GM23338 (cell line): Measurements from ENCODE around the gene HTRA1. TPM values are rescaled to one million over a fixed set of nuclear protein-coding genes. Genes with fewer than 3 reads are reported as not detected.

Experiments used
- ATAC-seq: fragments of 200-7000 bp; cut with Tn5 transposase; 3 replicates; pipeline ENCODE4 v1.9.1; 2020
- DNase-seq: peaks from one replicate; pipeline ENCODE4 v3.0.0-alpha.2; 2015; ENCODE audit warnings: low spot score
- H2AFZ ChIP-seq: fragments of 200-600 bp; sonication (generic); 2 replicates; pipeline ENCODE4 v1.8.0; 2016; ENCODE audit warnings: antibody characterized with exemption, mild to moderate bottlenecking, moderate library complexity
- H3F3A ChIP-seq: fragments of 200-600 bp; sonication (generic); replicated peaks from 2 replicates; pipeline ENCODE4 v1.8.0; 2017; ENCODE audit warnings: antibody characterized with exemption, mixed run types, low read depth
- H3K27ac ChIP-seq: fragments of 200-600 bp; sonication (generic); 2 replicates; pipeline ENCODE4 v1.6.1; 2016; ENCODE audit warnings: low read depth
- H3K27me3 ChIP-seq: fragments of 200-600 bp; sonication (generic); 2 replicates; pipeline ENCODE4 v1.8.0; 2016; ENCODE audit warnings: mild to moderate bottlenecking, mixed run types, moderate library complexity; ENCODE audit not compliant: insufficient read depth
- H3K36me3 ChIP-seq: fragments of 200-600 bp; sonication (generic); 2 replicates; pipeline ENCODE4 v1.8.0; 2016; ENCODE audit warnings: mild to moderate bottlenecking; ENCODE audit not compliant: insufficient read depth
- H3K4me1 ChIP-seq: fragments of 200-600 bp; sonication (generic); 2 replicates; pipeline ENCODE4 v1.8.0; 2016; ENCODE audit warnings: mild to moderate bottlenecking, moderate library complexity; ENCODE audit not compliant: insufficient read depth
- H3K4me2 ChIP-seq: fragments of 200-600 bp; sonication (generic); 2 replicates; pipeline ENCODE4 v1.7.1; 2017; ENCODE audit warnings: mixed run types
- H3K4me3 ChIP-seq: fragments of 200-600 bp; sonication (generic); 2 replicates; pipeline ENCODE4 v1.6.1; 2016; ENCODE audit warnings: mixed run types
- H3K79me2 ChIP-seq: fragments of 200-600 bp; sonication (generic); replicated peaks from 2 replicates; pipeline ENCODE4 v1.8.0; 2017; ENCODE audit warnings: mild to moderate bottlenecking; ENCODE audit not compliant: insufficient read depth
- H3K9me2 ChIP-seq: fragments of 200-600 bp; sonication (generic); 2 replicates; pipeline ENCODE4 v1.8.0; 2017; ENCODE audit not compliant: insufficient read depth
- H4K20me1 ChIP-seq: fragments of 200-600 bp; sonication (generic); replicated peaks from 2 replicates; pipeline ENCODE4 v1.8.0; 2017; ENCODE audit warnings: mild to moderate bottlenecking; ENCODE audit not compliant: insufficient read depth
- H3K27ac Mint-ChIP-seq: 2 replicates; pipeline ENCODE4 v1.8.0; 2020; ENCODE audit warnings: inconsistent platforms, mild to moderate bottlenecking, moderate library complexity, mixed read lengths
- H3K27me3 Mint-ChIP-seq: 3 replicates; pipeline ENCODE4 v1.8.0; 2022; ENCODE audit warnings: low read depth, mild to moderate bottlenecking, moderate library complexity, mixed read lengths, inconsistent platforms; ENCODE audit not compliant: insufficient read depth, poor library complexity
- H3K36me3 Mint-ChIP-seq: 3 replicates; pipeline ENCODE4 v1.8.0; 2021; ENCODE audit warnings: low read depth, mild to moderate bottlenecking, inconsistent platforms, moderate library complexity, mixed read lengths
- H3K4me1 Mint-ChIP-seq: 3 replicates; pipeline ENCODE4 v1.8.0; 2020; ENCODE audit warnings: mild to moderate bottlenecking, inconsistent platforms, mixed read lengths
- H3K4me3 Mint-ChIP-seq: 3 replicates; pipeline ENCODE4 v1.8.0; 2021; ENCODE audit warnings: moderate library complexity, mild to moderate bottlenecking, inconsistent platforms, mixed read lengths
- H3K9me3 Mint-ChIP-seq: 3 replicates; pipeline ENCODE4 v1.8.0; 2020; ENCODE audit warnings: moderate library complexity, mild to moderate bottlenecking, inconsistent platforms, mixed read lengths
- CREB1 ChIP-seq: fragments of 250-450 bp; sonication (Bioruptor Pico); IDR thresholded peaks from 2 replicates; pipeline ENCODE4 v1.5.0; 2020; ENCODE audit warnings: low read depth, mild to moderate bottlenecking, moderate library complexity
- EZH2 ChIP-seq: fragments of 200-600 bp; sonication (generic); IDR thresholded peaks from one replicate; pipeline ENCODE4 v1.8.0; 2017; ENCODE audit warnings: antibody characterized with exemption, mild to moderate bottlenecking, low read depth; ENCODE audit not compliant: unreplicated experiment
- EZH2phosphoT487 ChIP-seq: fragments of 200-600 bp; sonication (generic); IDR thresholded peaks from one replicate; pipeline ENCODE4 v1.8.1; 2018; ENCODE audit warnings: antibody characterized with exemption; ENCODE audit not compliant: unreplicated experiment
- JUNB ChIP-seq: IDR thresholded peaks from one replicate; pipeline ENCODE4 v1.6.1; 2016; ENCODE audit warnings: antibody characterized with exemption; ENCODE audit not compliant: unreplicated experiment
- NANOG ChIP-seq: IDR thresholded peaks from 2 replicates; pipeline ENCODE4 v1.6.1; 2016; ENCODE audit warnings: antibody characterized with exemption, borderline replicate concordance
- POLR2AphosphoS5 ChIP-seq: IDR thresholded peaks from 2 replicates; pipeline ENCODE4 v1.6.1; 2016; ENCODE audit warnings: antibody characterized with exemption, low read depth
- STAT1 ChIP-seq: IDR thresholded peaks from one replicate; pipeline ENCODE4 v1.6.1; 2016; ENCODE audit warnings: antibody characterized with exemption; ENCODE audit not compliant: unreplicated experiment
- ZNF114 ChIP-seq: fragments of 250-450 bp; sonication (Bioruptor Pico); IDR thresholded peaks from 2 replicates; pipeline ENCODE4 v1.5.0; 2020; ENCODE audit warnings: mild to moderate bottlenecking, moderate library complexity
- ZNF331 ChIP-seq: fragments of 250-450 bp; sonication (Bioruptor Pico); IDR thresholded peaks from 2 replicates; pipeline ENCODE4 v1.5.0; 2020; ENCODE audit warnings: low read depth, mild to moderate bottlenecking, moderate library complexity
- polyA plus RNA-seq: library from polyadenylated mRNA; unstranded; fragments of >200 nt; fragmentation: Nextera tagmentation; extraction: Ambion mirVana; gene quantifications from 2 replicates; pipeline ENCODE4 v1.2.1, GENCODE V29; 2016
- total RNA-seq: library from RNA; depleted of rRNA; stranded (reverse); fragments of >200 nt; shearing (Covaris generic); gene quantifications from 2 replicates; pipeline ENCODE4 v1.2.3, GENCODE V29; 2014
- TF ChIP-seq, protein P1 (sequence below): fragments of 250-450 bp; sonication (Bioruptor Pico); IDR thresholded peaks from 2 replicates; pipeline ENCODE4 v1.5.0; 2020; ENCODE audit warnings: mild to moderate bottlenecking, moderate library complexity
- TF ChIP-seq, protein P2 (sequence below): IDR thresholded peaks from 2 replicates; pipeline ENCODE4 v1.6.1; 2016; ENCODE audit warnings: antibody characterized with exemption
- TF ChIP-seq, protein P3 (sequence below), 2 experiments: fragments of 200-600 bp in 1 of 2; sonication (generic) in 1 of 2; conservative IDR thresholded peaks; 2 replicates each; pipeline versions ENCODE4 v1.5.1 to v1.6.1; 2016 to 2017; ENCODE audit warnings: antibody characterized with exemption in 2 of 2, low read depth in 2 of 2, mild to moderate bottlenecking in 2 of 2, moderate library complexity in 1 of 2
- TF ChIP-seq, protein P4 (sequence below): IDR thresholded peaks from one replicate; pipeline ENCODE4 v1.6.1; 2018; ENCODE audit warnings: antibody characterized with exemption; ENCODE audit not compliant: unreplicated experiment

HTRA1 gene
- total and polyA plus RNA-seq, 2 experiments from 2014 or later: 8.1 to 16.1 TPM

DNA sequence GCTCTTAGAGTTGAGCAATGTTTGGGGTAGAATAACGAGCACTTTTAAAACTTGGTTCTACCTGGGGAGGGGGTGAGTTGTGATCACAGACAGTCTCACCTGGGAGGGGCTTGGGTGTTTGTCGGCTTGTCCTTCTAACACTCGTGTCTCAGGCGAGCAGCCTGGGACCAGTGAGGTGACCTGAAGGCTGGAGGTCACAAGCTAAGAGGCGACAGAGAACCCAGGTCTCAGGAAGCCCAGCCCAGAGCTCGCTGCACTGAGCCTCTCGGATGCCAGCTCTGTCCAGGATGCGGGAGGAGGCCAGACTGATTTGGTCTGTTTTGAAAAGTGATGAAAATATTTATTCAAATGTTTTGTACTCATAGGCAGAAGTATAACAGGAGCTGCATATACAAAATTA is 11.8 kb downstream of the HTRA1 start:
- Histone ChIP-seq H3K36me3 (no peaks in the 10 kb centered on the region), H3K4me3 (no peak overlapping the region), H4K20me1 (no peaks in the 10 kb centered on the region; the same call in 1 of the 2 replicates), H3F3A (0 out of 2 replicates have a peak, but pooled peaks cover 4% of the 10 kb centered on the region), H2AFZ (no peak overlapping the region), H3K27ac (no peak overlapping the region), H3K4me1 (peaks cover 36% of the 10 kb centered on the region), H3K79me2 (no peaks in the 10 kb centered on the region), H3K9me2 (no peaks in the 10 kb centered on the region), H3K4me2 (no peak overlapping the region), H3K27me3 (no peaks in the 10 kb centered on the region)
- TF ChIP-seq NANOG: no peak
- TF ChIP-seq, protein P1, sequence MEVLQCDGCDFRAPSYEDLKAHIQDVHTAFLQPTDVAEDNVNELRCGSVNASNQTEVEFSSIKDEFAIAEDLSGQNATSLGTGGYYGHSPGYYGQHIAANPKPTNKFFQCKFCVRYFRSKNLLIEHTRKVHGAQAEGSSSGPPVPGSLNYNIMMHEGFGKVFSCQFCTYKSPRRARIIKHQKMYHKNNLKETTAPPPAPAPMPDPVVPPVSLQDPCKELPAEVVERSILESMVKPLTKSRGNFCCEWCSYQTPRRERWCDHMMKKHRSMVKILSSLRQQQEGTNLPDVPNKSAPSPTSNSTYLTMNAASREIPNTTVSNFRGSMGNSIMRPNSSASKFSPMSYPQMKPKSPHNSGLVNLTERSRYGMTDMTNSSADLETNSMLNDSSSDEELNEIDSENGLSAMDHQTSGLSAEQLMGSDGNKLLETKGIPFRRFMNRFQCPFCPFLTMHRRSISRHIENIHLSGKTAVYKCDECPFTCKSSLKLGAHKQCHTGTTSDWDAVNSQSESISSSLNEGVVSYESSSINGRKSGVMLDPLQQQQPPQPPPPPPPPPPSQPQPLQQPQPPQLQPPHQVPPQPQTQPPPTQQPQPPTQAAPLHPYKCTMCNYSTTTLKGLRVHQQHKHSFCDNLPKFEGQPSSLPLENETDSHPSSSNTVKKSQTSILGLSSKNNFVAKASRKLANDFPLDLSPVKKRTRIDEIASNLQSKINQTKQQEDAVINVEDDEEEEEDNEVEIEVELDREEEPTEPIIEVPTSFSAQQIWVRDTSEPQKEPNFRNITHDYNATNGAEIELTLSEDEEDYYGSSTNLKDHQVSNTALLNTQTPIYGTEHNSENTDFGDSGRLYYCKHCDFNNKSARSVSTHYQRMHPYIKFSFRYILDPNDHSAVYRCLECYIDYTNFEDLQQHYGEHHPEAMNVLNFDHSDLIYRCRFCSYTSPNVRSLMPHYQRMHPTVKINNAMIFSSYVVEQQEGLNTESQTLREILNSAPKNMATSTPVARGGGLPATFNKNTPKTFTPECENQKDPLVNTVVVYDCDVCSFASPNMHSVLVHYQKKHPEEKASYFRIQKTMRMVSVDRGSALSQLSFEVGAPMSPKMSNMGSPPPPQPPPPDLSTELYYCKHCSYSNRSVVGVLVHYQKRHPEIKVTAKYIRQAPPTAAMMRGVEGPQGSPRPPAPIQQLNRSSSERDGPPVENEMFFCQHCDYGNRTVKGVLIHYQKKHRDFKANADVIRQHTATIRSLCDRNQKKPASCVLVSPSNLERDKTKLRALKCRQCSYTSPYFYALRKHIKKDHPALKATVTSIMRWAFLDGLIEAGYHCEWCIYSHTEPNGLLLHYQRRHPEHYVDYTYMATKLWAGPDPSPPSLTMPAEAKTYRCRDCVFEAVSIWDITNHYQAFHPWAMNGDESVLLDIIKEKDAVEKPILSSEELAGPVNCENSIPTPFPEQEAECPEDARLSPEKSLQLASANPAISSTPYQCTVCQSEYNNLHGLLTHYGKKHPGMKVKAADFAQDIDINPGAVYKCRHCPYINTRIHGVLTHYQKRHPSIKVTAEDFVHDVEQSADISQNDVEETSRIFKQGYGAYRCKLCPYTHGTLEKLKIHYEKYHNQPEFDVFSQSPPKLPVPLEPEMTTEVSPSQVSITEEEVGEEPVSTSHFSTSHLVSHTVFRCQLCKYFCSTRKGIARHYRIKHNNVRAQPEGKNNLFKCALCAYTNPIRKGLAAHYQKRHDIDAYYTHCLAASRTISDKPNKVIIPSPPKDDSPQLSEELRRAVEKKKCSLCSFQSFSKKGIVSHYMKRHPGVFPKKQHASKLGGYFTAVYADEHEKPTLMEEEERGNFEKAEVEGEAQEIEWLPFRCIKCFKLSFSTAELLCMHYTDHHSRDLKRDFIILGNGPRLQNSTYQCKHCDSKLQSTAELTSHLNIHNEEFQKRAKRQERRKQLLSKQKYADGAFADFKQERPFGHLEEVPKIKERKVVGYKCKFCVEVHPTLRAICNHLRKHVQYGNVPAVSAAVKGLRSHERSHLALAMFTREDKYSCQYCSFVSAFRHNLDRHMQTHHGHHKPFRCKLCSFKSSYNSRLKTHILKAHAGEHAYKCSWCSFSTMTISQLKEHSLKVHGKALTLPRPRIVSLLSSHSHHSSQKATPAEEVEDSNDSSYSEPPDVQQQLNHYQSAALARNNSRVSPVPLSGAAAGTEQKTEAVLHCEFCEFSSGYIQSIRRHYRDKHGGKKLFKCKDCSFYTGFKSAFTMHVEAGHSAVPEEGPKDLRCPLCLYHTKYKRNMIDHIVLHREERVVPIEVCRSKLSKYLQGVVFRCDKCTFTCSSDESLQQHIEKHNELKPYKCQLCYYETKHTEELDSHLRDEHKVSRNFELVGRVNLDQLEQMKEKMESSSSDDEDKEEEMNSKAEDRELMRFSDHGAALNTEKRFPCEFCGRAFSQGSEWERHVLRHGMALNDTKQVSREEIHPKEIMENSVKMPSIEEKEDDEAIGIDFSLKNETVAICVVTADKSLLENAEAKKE (CRISPR knock-in tag): no peak
- TF ChIP-seq, protein P2, sequence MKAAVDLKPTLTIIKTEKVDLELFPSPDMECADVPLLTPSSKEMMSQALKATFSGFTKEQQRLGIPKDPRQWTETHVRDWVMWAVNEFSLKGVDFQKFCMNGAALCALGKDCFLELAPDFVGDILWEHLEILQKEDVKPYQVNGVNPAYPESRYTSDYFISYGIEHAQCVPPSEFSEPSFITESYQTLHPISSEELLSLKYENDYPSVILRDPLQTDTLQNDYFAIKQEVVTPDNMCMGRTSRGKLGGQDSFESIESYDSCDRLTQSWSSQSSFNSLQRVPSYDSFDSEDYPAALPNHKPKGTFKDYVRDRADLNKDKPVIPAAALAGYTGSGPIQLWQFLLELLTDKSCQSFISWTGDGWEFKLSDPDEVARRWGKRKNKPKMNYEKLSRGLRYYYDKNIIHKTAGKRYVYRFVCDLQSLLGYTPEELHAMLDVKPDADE: no peak
- TF ChIP-seq EZH2: no peak
- TF ChIP-seq POLR2AphosphoS5: no peak
- TF ChIP-seq ZNF331 (CRISPR knock-in tag): no peak
- TF ChIP-seq, protein P3, sequence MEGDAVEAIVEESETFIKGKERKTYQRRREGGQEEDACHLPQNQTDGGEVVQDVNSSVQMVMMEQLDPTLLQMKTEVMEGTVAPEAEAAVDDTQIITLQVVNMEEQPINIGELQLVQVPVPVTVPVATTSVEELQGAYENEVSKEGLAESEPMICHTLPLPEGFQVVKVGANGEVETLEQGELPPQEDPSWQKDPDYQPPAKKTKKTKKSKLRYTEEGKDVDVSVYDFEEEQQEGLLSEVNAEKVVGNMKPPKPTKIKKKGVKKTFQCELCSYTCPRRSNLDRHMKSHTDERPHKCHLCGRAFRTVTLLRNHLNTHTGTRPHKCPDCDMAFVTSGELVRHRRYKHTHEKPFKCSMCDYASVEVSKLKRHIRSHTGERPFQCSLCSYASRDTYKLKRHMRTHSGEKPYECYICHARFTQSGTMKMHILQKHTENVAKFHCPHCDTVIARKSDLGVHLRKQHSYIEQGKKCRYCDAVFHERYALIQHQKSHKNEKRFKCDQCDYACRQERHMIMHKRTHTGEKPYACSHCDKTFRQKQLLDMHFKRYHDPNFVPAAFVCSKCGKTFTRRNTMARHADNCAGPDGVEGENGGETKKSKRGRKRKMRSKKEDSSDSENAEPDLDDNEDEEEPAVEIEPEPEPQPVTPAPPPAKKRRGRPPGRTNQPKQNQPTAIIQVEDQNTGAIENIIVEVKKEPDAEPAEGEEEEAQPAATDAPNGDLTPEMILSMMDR (conservative IDR thresholded peaks at IDR 0.05; ENCODE audit: low read depth in 2 of 2): no peak
- TF ChIP-seq EZH2phosphoT487: no peak
- no peak for TF ChIP-seq CREB1
- TF ChIP-seq JUNB: no peak
- TF ChIP-seq STAT1: no peak
- no peak for TF ChIP-seq ZNF114 (CRISPR knock-in tag)
- TF ChIP-seq, protein P4, sequence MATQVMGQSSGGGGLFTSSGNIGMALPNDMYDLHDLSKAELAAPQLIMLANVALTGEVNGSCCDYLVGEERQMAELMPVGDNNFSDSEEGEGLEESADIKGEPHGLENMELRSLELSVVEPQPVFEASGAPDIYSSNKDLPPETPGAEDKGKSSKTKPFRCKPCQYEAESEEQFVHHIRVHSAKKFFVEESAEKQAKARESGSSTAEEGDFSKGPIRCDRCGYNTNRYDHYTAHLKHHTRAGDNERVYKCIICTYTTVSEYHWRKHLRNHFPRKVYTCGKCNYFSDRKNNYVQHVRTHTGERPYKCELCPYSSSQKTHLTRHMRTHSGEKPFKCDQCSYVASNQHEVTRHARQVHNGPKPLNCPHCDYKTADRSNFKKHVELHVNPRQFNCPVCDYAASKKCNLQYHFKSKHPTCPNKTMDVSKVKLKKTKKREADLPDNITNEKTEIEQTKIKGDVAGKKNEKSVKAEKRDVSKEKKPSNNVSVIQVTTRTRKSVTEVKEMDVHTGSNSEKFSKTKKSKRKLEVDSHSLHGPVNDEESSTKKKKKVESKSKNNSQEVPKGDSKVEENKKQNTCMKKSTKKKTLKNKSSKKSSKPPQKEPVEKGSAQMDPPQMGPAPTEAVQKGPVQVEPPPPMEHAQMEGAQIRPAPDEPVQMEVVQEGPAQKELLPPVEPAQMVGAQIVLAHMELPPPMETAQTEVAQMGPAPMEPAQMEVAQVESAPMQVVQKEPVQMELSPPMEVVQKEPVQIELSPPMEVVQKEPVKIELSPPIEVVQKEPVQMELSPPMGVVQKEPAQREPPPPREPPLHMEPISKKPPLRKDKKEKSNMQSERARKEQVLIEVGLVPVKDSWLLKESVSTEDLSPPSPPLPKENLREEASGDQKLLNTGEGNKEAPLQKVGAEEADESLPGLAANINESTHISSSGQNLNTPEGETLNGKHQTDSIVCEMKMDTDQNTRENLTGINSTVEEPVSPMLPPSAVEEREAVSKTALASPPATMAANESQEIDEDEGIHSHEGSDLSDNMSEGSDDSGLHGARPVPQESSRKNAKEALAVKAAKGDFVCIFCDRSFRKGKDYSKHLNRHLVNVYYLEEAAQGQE: no peak
- no peaks in the 10 kb centered on the region for H3K36me3 Mint-ChIP-seq
- no peak overlapping the region for H3K4me3 Mint-ChIP-seq
- ATAC-seq (no peak), DNase-seq (no peak)
- peaks cover 42% of the 10 kb centered on the region for H3K4me1 Mint-ChIP-seq
- no peaks in the 10 kb centered on the region; the same call in 2 of the 3 replicates for H3K9me3 Mint-ChIP-seq
- no peak overlapping the region for H3K27ac Mint-ChIP-seq
- H3K27me3 Mint-ChIP-seq: peaks cover 3% of the 10 kb centered on the region
